ENCODE data around the gene TMEM139. TPM values are rescaled to one million over a fixed set of nuclear protein-coding genes. Genes with fewer than 3 reads are reported as not detected.

Gene TMEM139
- total and polyA plus RNA-seq, 10 of the 15 experiments (the other 5 are each of a cell fraction or from before 2014, with no cell fraction given), result 0.31 TPM; not detected in 9

GRCh38 chr7:143250199-143250598 is 34.6 kb upstream of the TMEM139 start (continued):
- TF ChIP-seq RAD51 (IDR thresholded peaks at IDR 0.05) (no peak), ZSCAN29 (IDR thresholded peaks at IDR 0.05) (no peak), SIX5 (IDR thresholded peaks at IDR 0.05; ENCODE audit: low read depth, low read length, severe bottlenecking) (no peak), STAT3 (IDR thresholded peaks at IDR 0.05; ENCODE audit: low read depth, low read length) (no peak), SIN3A (IDR thresholded peaks at IDR 0.05; ENCODE audit: low read depth, low read length) (no peak), SMAD5 (IDR thresholded peaks at IDR 0.05; ENCODE audit: low read depth) (no peak), TCF3 (IDR thresholded peaks at IDR 0.05; ENCODE audit: borderline replicate concordance, insufficient read depth, low read depth, low read length) (no peak)

- 22% methylated on average over 1 of the region's 1 CpG for WGBS (ENCODE audit: insufficient coverage, insufficient replicate concordance, low lambda C conversion rate, missing lambda C conversion rate)
- Histone ChIP-seq H3K4me2 (ENCODE audit: control insufficient read depth, insufficient read depth) (no peak overlapping the region), H3K36me3 (ENCODE audit: control insufficient read depth in 2 of 2, insufficient read depth in 2 of 2, low read length in 1 of 2) (no peaks in the 10 kb centered on the region), H2AFZ (ENCODE audit: control insufficient read depth, low read depth, low read length) (no peak overlapping the region), H3K9me3 (replicated peaks; ENCODE audit: control insufficient read depth, insufficient read depth, low read length) (no peaks in the 10 kb centered on the region; the same call in 2 of the 3 replicates), H3K27ac (ENCODE audit: control insufficient read depth, insufficient read depth) (no peak overlapping the region), H3K27me3 (replicated peaks in 1 of 2; ENCODE audit: control insufficient read depth in 2 of 2, insufficient read depth in 2 of 2, low read length in 1 of 2) (no peaks in the 10 kb centered on the region), H4K20me1 (ENCODE audit: control insufficient read depth, insufficient read depth) (no peaks in the 10 kb centered on the region), H3K4me1 (ENCODE audit: control insufficient read depth, insufficient read depth, low read length) (no peaks in the 10 kb centered on the region), H3K79me2 (ENCODE audit: control insufficient read depth, insufficient read depth, low read length) (no peaks in the 10 kb centered on the region), H3K4me3 (no peak overlapping the region), H3K9ac (ENCODE audit: control insufficient read depth, insufficient read depth, low read length) (no peak overlapping the region)
- ChIA-PET CTCF (interaction anchor here (0.6 to 9.4 kb wide), 3 partner anchors 11 to 54 kb away, joined by 3 to 66 read pairs (median 7); no protein-coding TSS in a partner anchor), SMC1A (ENCODE audit: uncharacterized antibody, unreplicated experiment) (interaction anchor here (1.1 to 2.7 kb wide), 4 partner anchors 8 to 86 kb away, joined by 3 to 16 read pairs (median 7); no protein-coding TSS in a partner anchor), POLR2A (no interaction called here), RAD21 (ENCODE audit: unreplicated experiment) (interaction anchor here (1.7 kb wide), 1 partner anchor 10 kb away, joined by 6 read pairs; no protein-coding TSS in a partner anchor)
- ATAC-seq (no peak), FAIRE-seq (no peak), DNase-seq (ENCODE audit: low read depth, low spot score) (no peak)
- in situ Hi-C loops (cut with MboI), result no loop called here
- TF ChIP-seq RUNX3 (IDR thresholded peaks at IDR 0.05; ENCODE audit: low read length) (peak; percentile 35; the same call in 1 of the 2 replicates), SMAD1 (IDR thresholded peaks at IDR 0.05; ENCODE audit: low read depth, partially characterized antibody) (no peak)
- BruUV-seq (replicated peaks), result no TSS peak
- intact Hi-C loops (cut with micrococcal nuclease; ENCODE audit: unreplicated experiment), result no loop called here
Observed at GRCh38 chr7:143250822-143251221, 33.9 kb upstream of the TMEM139 start.

All from GM12878 (cell line).